GM12864 (cell line): ENCODE data around the gene R3HDML.

Source experiments
- DNase-seq: peaks from one replicate; pipeline ENCODE4 v3.0.0-alpha.2; 2011; ENCODE audit warnings: low read depth
- H3K4me3 ChIP-seq: 2 replicates; pipeline ENCODE4 v1.5.1; 2011; ENCODE audit warnings: mild to moderate bottlenecking, low read depth, low read length, control low read depth
- TF ChIP-seq, protein P1 (sequence below): IDR thresholded peaks from 2 replicates; pipeline ENCODE4 v1.5.1; 2011; ENCODE audit warnings: low read depth, mild to moderate bottlenecking, moderate library complexity, low read length, control low read depth, inconsistent platforms; ENCODE audit errors: missing control alignments

R3HDML gene

DNA sequence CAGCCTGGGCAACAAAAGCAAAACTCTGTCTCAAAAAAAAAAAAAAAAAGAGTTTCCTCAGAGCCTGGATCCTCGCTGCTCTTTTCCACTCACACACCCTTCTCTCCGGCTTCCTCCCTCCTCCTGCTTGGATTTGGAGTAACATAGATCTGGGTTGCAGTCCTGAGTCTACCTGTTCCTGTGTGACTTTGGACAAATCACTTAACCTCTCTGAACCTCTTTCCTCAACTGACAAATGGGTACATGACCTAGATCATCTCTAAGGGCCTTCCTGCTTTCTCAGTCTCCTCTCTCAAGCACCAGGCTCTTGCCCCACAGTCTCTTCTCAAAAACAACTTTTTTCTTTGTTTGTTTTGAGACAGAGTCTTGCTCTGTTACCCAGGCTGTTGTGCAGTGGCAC is 5.6 kb upstream of the R3HDML start:
- H3K4me3 ChIP-seq, result no peak overlapping the region
- TF ChIP-seq, protein P1, sequence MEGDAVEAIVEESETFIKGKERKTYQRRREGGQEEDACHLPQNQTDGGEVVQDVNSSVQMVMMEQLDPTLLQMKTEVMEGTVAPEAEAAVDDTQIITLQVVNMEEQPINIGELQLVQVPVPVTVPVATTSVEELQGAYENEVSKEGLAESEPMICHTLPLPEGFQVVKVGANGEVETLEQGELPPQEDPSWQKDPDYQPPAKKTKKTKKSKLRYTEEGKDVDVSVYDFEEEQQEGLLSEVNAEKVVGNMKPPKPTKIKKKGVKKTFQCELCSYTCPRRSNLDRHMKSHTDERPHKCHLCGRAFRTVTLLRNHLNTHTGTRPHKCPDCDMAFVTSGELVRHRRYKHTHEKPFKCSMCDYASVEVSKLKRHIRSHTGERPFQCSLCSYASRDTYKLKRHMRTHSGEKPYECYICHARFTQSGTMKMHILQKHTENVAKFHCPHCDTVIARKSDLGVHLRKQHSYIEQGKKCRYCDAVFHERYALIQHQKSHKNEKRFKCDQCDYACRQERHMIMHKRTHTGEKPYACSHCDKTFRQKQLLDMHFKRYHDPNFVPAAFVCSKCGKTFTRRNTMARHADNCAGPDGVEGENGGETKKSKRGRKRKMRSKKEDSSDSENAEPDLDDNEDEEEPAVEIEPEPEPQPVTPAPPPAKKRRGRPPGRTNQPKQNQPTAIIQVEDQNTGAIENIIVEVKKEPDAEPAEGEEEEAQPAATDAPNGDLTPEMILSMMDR, result no peak
- DNase-seq, result no peak

DNA sequence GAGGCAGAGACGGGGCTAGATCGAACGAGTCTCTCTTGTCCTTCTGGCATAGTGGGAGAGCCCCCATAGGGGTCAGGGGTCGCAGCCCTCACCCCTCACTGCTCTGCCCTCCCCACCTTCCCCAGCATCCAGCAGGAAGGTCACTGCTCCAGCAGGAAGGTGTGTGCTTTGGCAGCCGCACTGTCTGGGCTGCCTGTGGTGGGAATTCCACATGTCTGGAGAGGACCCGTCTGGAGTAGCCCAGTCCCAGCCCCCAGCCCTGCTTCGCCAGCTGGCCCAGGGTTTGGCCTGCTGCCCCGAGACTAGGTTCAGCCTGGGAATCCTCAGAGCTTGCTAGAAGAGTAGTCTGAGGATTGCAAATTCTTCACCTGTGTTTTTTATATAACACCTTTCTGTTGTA is 2.5 kb upstream of the R3HDML start:
- TF ChIP-seq, protein P1, result no peak
- no peak overlapping the region for H3K4me3 ChIP-seq
- no peak for DNase-seq

DNA sequence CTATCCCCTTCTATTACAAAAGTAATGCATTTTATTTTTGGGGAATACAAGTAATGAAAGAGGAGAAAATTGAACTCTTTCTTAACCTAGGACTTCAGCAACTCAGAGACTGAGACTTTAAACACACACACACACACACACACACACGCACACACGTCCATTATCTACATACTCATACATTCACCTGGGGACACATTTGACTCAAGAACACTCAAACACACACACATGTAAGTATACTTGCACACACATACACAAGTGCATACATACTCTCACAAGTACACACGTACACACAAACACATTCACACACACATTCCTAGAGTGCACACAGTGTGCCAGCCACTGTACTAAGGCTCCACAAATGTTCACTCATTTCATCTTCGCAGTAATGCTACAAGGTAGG is 2.1 kb upstream of the R3HDML start:
- TF ChIP-seq, protein P1, result no peak
- H3K4me3 ChIP-seq, result no peak overlapping the region
- no peak for DNase-seq

DNA sequence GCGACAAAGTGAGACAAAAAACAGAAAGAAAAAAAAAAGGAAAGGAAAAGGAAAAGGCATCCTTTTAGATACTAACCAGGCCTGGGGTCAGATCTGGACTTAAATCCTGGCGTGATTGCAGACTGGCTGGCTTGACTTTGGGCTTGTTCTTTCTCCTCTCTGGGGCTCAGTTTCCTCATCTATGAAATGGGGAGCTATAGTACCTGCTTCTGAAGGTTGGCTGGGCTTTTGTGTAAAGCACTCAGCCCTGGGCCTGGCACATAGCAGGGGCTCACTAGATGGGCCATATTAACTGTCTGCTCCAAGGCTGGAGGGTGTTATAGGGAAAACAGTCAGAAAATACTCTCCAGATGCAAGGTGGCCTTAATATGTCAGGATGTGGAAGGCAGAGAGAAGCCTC is 1.2 kb upstream of the R3HDML start:
- TF ChIP-seq, protein P1, result no peak
- DNase-seq, result no peak
- no peak overlapping the region for H3K4me3 ChIP-seq

DNA sequence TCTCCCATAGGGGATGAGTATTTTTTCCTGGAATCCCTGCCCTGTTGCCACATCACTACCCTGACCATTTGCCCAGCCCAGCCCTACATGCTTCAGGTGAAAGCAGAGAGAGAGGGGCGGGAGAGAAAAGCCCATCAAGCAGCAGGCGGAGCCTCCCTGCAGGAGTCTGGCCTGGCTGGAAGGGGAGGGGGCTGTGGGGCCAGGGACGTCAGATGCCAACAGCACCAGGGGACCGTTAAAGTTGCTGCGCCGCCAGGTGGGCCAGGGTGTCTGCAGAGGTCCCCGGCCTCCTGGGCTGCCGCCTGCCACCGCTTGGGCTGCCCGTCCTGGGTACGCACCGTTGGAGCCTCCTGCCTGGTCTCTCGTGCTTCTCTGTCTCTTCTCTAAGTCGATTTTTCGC is 757 bp upstream of the R3HDML start:
- H3K4me3 ChIP-seq, result no peak overlapping the region
- no peak for DNase-seq
- TF ChIP-seq, protein P1, result no peak

DNA sequence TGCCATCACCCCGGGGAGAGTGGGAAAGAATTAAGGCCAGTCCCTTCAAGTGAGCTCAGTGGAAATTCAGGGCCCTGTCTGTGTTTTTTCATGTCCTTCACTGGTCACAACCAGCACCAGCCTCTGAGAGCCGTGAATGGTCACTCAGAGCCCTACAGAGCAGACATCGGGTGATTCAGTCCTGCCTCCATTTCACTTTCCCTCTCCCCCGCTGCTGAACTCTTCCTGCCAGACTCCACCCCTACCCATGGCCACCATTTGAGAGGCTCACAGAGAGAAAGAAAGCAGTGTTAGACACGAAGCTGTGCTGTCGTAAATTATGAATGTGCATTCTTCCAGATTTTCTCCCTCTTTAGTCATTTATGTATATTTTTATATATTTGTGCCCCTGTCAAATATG is 5.4 kb downstream of the R3HDML start:
- H3K4me3 ChIP-seq, result no peak overlapping the region
- TF ChIP-seq, protein P1, result no peak
- no peak for DNase-seq

DNA sequence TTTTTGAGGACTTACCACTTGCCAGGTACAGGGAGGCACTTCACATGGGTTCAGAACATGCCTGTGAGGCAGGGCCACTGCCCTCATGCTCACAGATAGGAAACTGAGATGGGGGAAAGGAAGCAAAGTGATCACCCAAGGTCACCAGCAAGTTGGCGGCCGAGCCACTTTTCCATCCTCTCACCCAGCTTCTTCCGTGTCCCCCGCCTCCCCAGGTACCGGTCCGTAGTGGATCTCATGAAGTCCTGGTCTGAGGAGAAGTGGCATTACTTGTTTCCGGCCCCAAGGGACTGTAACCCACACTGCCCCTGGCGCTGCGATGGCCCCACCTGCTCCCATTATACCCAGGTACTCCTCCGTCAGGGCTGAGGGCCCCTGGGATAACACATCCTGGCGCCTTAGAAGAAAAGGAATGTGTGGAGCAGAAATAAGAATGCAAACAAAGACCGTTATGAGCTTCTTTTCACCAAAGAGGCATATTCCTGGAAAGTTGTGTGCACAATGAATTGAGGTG is 6.4 kb downstream of the R3HDML start:
- DNase-seq, result no peak
- TF ChIP-seq, protein P1, result no peak
- H3K4me3 ChIP-seq, result no peak overlapping the region
